ENCODE results near the gene NDE1.

- TF ChIP-seq TAF1 (IDR thresholded peaks at IDR 0.05; ENCODE audit: low read depth) (no peak), CREB1 (IDR thresholded peaks at IDR 0.05; ENCODE audit: low read depth) (no peak), YY1 (IDR thresholded peaks at IDR 0.05; ENCODE audit: low read depth) (no peak), EP300 (IDR thresholded peaks at IDR 0.05; ENCODE audit: borderline replicate concordance) (no peak)
- TF ChIP-seq, protein P1, sequence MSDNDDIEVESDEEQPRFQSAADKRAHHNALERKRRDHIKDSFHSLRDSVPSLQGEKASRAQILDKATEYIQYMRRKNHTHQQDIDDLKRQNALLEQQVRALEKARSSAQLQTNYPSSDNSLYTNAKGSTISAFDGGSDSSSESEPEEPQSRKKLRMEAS (IDR thresholded peaks at IDR 0.05): no peak
Observed at GRCh38 chr16:15770512-15770911, 120.5 kb downstream of the NDE1 start.
